ENCODE measurements around the gene EPB41L1. TPM values are rescaled to one million over a fixed set of nuclear protein-coding genes. Genes with fewer than 3 reads are reported as not detected.

EPB41L1 gene
- total RNA-seq, 1 donor from 2014 or later: 32.7 TPM

- Histone ChIP-seq H3K27ac (no peak overlapping the region), H3K4me1 (no peaks in the 10 kb centered on the region), H3K9me3 (ENCODE audit: low read depth) (no peaks in the 10 kb centered on the region), H3K4me3 (no peak overlapping the region), H3K27me3 (no peaks in the 10 kb centered on the region), H3K36me3 (no peaks in the 10 kb centered on the region), H4K20me1 (ENCODE audit: low read depth) (no peaks in the 10 kb centered on the region), H3K9ac (no peak overlapping the region), H2AFZ (replicated peaks) (no peak overlapping the region), H3K79me2 (ENCODE audit: low read depth) (no peaks in the 10 kb centered on the region), H3K4me2 (no peak overlapping the region), H3F3A (ENCODE audit: low read depth) (no peaks in the 10 kb centered on the region)
- H3K9me3 Mint-ChIP-seq: no peaks in the 10 kb centered on the region
- H3K27ac Mint-ChIP-seq: no peak overlapping the region
- H3K36me3 Mint-ChIP-seq: no peaks in the 10 kb centered on the region
- H3K27me3 Mint-ChIP-seq (ENCODE audit: insufficient read depth, low read depth): peaks cover 3% of the 10 kb centered on the region
- no peaks in the 10 kb centered on the region for H3K4me1 Mint-ChIP-seq
- TF ChIP-seq EZH2phosphoT487 (IDR thresholded peaks at IDR 0.05) (no peak), EZH2 (IDR thresholded peaks at IDR 0.05) (no peak), CTCF (IDR thresholded peaks at IDR 0.05) (no peak)
- no peak for DNase-seq (ENCODE audit: low spot score)
- no peak overlapping the region for H3K4me3 Mint-ChIP-seq
These were observed 74.2 kb downstream of the EPB41L1 start for GRCh38 chr20:36228770-36229169.

DNA sequence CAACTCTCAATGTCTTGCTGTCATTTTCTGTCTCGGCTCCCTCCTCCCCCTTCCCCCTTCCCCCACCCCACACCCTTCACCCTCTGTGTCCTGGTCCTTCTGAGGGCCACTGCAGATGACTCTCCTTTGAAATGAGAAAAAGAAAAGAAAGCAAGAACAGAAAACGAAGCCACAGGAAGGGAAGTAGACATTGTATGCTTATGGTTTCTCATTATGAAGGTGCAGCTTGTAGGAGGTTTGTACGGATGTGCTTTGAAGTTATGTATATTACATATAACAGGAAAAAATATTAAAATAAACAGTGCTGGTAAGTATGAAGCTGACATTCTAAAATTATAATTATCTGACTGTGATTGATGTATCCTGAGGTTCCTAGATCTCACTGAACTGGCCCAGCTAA, 75.5 kb downstream of the EPB41L1 start:
- Mint-ChIP-seq H3K4me1 (no peaks in the 10 kb centered on the region), H3K9me3 (no peaks in the 10 kb centered on the region), H3K27me3 (ENCODE audit: insufficient read depth, low read depth) (peaks cover 3% of the 10 kb centered on the region), H3K36me3 (no peaks in the 10 kb centered on the region), H3K27ac (no peak overlapping the region), H3K4me3 (no peak overlapping the region)
- no peak overlapping the region for H3K27ac ChIP-seq
- no peak overlapping the region for H3K9ac ChIP-seq
- no peaks in the 10 kb centered on the region for H3K79me2 ChIP-seq (ENCODE audit: low read depth)
- no peak for DNase-seq (ENCODE audit: low spot score)
- H3F3A ChIP-seq (ENCODE audit: low read depth): no peaks in the 10 kb centered on the region
- no peaks in the 10 kb centered on the region for H4K20me1 ChIP-seq (ENCODE audit: low read depth)
- H3K27me3 ChIP-seq: no peaks in the 10 kb centered on the region
- no peaks in the 10 kb centered on the region for H3K4me1 ChIP-seq
- H3K36me3 ChIP-seq: no peaks in the 10 kb centered on the region
- H2AFZ ChIP-seq (replicated peaks): no peak overlapping the region
- no peak overlapping the region for H3K4me3 ChIP-seq
- TF ChIP-seq CTCF (IDR thresholded peaks at IDR 0.05) (no peak), EZH2phosphoT487 (IDR thresholded peaks at IDR 0.05) (no peak), EZH2 (IDR thresholded peaks at IDR 0.05) (no peak)
- H3K4me2 ChIP-seq: no peak overlapping the region
- no peaks in the 10 kb centered on the region for H3K9me3 ChIP-seq (ENCODE audit: low read depth)

GRCh38 chr20:36231331-36231730, 76.8 kb downstream of the EPB41L1 start:
- Histone ChIP-seq H3K79me2 (ENCODE audit: low read depth) (peaks cover under 1% of the 10 kb centered on the region), H3K27ac (no peak overlapping the region), H3K9me3 (ENCODE audit: low read depth) (no peaks in the 10 kb centered on the region), H3K9ac (no peak overlapping the region), H3K4me3 (no peak overlapping the region), H2AFZ (replicated peaks) (no peak overlapping the region), H3K36me3 (no peaks in the 10 kb centered on the region), H4K20me1 (ENCODE audit: low read depth) (no peaks in the 10 kb centered on the region), H3K4me2 (no peak overlapping the region), H3K27me3 (no peaks in the 10 kb centered on the region), H3F3A (ENCODE audit: low read depth) (no peaks in the 10 kb centered on the region), H3K4me1 (no peaks in the 10 kb centered on the region)
- Mint-ChIP-seq H3K36me3 (no peaks in the 10 kb centered on the region), H3K4me1 (peaks cover 4% of the 10 kb centered on the region), H3K27me3 (ENCODE audit: insufficient read depth, low read depth) (peaks cover 3% of the 10 kb centered on the region), H3K9me3 (no peaks in the 10 kb centered on the region), H3K27ac (no peak overlapping the region), H3K4me3 (no peak overlapping the region)
- DNase-seq (ENCODE audit: low spot score): no peak
- TF ChIP-seq EZH2 (IDR thresholded peaks at IDR 0.05): no peak
- TF ChIP-seq EZH2phosphoT487 (IDR thresholded peaks at IDR 0.05): no peak
- no peak for TF ChIP-seq CTCF (IDR thresholded peaks at IDR 0.05)
